Stimulated activated CD8-positive, alpha-beta memory T cell treated with anti-CD3 and anti-CD28 coated beads, Interleukin-4, amount 100 ng/mL, for 1 hour (primary cell): ENCODE data around the gene RFX3.

ENCODE experiments used
- DNase-seq, 2 donors: peaks; one replicate each; pipeline ENCODE4 v3.0.0-alpha.2; 2020; ENCODE audit warnings: low read depth in 2 of 2, low spot score in 1 of 2

RFX3 gene

DNA sequence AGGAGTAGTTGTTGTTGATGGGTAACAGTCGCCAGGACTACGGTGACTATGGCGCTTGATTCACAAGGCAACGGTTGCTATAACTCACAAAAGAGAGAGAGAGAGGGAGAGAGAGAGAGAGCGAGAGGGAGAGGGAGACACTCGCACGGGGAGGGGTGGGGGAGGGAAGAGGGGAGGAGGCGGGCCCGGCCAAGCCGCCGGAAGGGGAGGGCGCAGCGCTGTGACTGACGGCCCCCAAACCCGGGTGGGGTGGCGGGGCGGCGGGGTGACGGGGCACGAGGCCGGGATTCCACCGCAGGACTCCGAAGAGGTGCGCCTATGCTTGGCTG is at the start of gene RFX3:
TSS of gene RFX3 (minus strand) at position 166 of the 329 bp plus-strand sequence. CDS start 130,413 bp downstream, outside the sequence.
- peak; percentile 77 to 87 for DNase-seq

GRCh38 chr9:3571500-3571899 is 45.7 kb upstream of the RFX3 start:
- DNase-seq = no peak

- no peak for DNase-seq
Measured at GRCh38 chr9:3569529-3569928, 43.7 kb upstream of the RFX3 start.

GRCh38 chr9:3567988-3568387 is 42.2 kb upstream of the RFX3 start:
- no peak for DNase-seq

DNA sequence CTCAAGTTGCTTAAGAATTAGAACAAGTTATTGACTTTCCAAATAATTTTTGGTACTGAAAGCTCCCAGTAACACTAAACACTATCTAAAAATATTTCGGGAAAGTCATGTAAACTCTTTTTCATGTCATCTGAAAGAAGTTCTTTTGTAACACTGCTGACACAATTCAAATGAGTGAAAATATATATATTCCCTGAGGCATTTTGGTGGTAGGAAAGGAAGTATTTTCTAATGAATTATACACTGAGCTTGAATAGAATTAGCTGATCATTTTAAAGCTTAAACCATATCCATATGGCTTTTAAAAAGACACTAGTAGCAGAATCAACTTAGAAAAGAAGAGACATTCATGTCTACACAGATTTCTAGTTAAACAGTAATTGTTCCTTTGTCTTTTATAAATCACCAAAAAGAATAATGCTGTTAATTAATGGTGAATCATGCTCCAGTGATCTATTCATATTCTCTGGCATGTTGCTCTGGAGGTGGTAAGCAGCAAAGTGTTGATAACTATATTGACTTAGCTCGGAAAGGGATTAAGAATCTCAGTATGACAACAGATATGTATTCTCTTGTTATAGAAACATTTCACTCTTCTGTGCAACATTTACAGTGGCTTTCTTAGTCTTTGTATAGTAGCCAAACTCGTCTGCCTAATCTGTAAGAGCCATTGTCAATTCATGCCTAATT is 27.4 kb upstream of the RFX3 start:
- DNase-seq = no peak

DNA sequence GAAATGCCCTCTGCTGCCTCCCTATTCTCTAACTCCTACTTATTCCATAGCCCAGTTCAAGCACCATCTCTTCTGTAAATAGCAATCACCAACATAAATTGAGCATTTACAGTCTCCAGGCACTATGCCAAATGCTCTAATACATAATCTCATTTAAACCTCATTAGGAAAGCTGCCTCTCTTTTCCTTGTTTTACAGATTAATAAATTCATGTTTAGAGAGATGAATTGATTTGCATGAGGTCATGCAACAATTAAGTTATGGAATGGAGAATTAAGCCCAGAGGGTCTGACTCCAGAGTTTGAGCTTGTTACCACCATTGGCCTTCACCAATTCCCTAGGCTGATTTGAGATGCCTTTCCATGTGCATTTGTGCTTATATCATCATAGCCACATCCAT is 23.4 kb upstream of the RFX3 start:
- no peak for DNase-seq

- no peak for DNase-seq
Measured at GRCh38 chr9:3548648-3549047, 22.8 kb upstream of the RFX3 start.

DNA sequence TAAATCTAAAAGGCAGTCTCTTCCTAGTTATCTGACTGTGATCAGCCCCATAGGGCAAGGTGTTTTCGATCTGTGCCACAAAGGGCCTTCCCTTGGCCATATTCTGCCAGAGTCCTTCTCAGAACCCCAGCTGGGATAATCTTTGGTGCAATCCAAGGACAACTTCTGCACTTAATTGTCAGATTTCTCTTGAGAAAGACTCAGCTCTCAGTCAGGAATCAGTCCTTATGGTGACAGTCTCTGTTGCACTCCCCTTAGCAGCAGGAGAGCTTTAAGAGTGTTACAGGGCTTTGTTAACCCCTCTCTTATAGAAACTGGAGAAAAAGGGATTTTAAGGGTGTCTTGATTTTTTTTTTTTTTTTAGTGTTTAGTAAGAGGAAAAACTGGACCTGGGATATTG is 15.4 kb upstream of the RFX3 start:
- no peak for DNase-seq

DNA sequence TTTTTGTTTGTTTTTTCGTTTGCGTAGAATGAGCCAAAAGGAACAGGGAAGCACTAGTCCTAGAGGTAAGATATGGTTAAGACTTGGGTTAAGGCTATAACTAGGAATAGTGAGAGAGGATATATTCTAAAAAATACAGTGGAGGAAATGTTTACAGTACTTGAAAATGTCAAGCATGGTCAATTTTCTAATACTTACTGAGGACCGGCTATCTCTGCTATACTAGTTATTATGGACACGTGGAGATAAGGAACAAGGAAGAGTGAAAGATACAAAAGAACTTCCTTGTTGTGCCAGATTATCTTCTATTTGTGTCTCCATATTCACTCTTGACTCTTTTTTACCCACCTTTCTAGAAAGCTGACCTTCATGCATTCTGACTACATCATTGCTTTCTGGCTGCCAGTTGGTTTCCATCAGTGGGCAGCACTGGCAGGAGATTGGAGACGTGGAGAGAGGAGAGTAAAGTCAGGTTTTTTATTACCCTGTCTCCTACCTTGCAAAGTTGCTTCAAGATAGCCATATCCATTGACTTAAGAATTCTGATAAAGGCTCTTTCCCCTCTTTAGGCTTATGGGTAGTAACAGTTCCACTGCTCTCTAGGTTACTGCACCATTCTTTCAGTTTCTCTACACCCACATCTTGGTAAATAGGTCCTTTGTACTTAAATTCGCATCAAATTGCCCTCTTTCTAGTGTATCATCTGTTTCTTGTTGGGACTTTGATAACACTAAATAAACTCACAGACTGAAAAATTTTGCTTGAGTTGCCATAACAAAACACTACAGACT is 9.0 kb upstream of the RFX3 start:
- DNase-seq = no peak

DNA sequence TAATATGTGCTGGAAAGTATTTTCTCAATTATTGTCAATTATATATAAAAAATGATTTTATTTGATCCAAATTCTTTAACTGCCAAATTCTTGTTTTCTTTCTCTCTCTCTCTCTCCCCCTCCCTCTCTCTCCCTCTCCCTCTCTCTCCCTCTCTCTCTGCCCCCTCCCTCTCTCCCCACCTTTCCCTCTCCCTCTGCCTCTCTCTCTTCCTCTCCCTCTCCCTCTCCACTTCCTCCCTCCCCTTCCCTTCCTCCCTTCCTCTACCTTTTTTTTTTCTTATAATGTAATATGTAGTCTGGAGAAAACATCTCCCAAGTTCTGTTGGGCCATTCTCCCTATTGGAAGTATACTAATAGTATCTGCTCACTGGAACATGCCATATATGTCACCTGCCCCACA is 6.4 kb upstream of the RFX3 start:
- DNase-seq = no peak

DNA sequence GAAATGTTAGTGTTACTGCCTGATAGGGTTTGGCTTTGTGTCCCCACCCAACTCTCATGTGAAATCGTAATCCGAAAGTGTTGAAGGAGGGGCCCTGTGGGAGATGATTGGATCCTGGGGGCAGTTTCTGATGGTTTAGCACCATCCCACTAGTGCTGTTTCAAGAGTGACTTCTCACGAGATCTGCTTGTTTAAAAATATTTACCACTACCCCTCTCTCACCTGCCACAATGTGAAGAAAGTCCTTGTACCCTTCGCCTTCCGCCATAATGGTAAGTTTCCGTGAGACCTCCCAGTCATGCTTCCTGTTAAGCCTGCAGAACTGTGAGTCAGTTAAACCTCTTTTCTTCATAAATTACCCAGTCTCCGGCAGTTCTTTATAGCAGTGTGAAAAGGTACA is 2.6 kb upstream of the RFX3 start:
- peak in 1 of 2 donors; percentile 29 for DNase-seq

DNA sequence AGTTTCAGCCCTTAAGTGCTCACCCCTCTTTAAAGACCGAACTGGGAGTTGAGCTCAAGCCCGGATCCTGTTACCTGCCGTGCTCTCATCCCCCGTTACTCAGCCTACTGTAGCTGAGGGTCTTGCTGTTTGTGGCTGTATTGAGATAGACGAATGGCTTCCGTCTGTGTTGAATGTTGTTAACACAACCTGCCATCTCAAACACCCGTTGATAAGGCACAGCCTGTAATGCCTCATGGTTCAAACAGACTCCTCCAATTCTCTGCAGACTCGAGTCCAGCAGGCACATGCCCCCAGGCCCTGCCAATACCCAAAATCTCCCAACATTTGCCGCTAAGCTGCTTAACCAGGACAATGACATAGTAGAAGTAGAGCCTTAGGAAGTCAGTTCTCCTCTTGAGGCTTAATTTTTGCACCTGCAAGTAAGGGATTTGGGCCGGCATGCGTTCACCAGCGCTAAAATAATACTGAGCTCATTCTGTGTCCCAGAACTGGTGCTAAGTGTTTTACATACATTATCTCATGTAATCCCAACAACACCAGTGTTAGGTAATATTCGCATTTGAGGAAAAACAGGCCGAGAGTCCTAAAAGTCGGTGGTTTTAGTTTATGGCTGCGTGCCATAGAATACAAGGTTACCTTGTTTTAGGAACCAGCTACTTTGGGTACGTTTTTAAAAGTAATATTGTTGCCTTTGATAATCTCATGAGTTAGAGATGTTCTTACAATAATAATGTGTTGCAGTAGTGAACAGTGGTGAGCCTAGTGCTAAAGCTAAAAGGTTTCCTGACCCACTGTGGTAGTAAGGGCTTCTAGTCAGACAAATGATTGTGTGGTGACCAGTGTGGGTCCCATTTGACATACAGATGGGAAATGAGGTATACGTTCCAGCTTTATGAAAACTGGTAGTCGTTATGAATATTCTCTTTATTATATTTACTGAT is 1.5 kb upstream of the RFX3 start:
- DNase-seq = peak in 1 of 2 donors; percentile 30

DNA sequence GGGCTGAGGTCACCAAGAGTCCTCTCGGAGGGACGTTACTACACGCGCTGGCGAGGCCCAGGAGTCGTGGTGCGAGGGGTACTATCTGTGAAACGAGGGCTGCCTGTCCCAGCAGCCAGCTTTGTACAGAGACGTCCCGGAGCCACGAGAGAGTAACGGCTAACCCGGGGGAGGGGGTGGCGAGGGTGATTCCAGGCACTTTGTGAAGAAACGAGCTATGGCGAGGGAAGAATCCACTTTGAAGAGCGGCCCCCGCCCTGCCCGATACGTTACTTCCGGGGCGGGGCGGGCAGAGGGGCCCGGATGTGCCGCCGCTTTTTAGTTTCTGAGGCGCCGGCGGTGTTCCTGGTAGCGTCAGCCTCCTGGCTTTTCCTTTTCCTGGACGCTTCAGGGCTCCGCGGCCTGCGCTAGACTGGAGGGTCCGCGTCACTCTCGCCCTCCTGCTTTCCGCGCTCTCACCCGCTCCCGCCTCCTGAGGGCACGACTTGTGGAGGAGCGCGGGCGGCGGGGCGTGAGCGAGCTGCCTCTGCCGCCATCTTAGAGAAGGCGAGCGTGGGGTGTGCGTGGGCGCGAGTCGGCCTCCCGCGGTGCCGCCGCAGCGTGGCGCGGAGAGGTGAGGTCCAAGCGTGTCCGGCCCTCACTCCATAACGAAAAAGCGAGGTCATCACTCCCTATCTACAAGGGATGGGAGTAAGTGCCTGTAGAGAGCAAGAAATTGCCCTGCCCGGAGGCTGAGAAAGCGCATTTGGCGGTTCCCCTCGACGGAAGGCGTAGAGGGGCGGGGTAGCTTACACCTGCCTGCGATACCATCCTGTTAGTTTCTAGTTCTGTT is 580 bp upstream of the RFX3 start:
- DNase-seq = peak; percentile 76 to 78

GRCh38 chr9:3525096-3525835 is 535 bp downstream of the RFX3 start:
- no peak for DNase-seq

DNA sequence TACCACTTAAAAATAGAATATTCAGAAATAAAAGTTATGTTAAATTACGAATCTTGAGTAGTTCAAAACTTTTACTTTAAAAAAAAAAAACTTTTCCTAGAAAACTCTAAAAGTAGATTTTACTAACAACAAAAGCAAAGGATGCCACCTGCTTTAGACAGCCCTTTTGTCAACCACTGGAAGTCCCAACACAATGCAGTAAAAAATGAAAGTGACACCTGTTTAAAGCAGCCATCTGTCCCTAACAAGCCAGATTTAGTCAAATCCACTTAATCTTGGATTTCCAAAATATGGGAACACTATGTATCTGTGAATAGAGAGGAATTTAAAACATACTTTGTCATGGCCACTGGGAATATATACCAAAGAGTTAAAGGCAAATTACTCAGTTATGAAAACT is 3.8 kb downstream of the RFX3 start:
- no peak for DNase-seq

GRCh38 chr9:3520564-3520963 is 5.2 kb downstream of the RFX3 start:
- no peak for DNase-seq

DNA sequence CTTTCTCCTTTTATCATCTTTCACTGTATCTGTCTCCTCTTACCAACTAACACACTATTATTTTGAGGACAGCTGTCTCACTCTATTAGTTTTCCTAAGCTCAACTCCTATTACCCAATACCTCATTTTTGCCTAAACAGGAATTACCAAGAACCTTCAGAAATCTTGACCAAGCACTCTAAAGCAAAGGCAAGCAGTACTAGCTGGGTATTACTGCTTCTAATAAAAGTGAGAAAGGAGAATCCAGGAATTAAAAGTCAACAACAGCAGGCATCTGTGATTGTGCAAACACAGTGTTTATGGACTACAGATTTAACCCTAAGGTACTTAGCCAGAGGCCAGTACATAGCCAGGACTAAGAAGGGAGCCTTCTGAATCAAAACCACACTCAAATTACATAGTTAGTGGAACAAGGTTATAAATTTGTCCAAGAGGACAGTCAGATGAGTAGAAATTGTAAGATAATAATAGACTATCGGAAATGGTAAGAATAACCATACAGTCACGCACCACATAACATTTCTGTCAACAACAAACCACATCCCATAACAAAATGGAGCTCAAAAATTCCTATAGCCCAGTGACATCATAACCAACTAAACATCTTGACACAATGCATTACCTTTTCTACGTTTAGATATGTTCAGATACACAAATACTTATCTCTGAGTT is 8.3 kb downstream of the RFX3 start:
- DNase-seq = no peak

GRCh38 chr9:3516667-3517330 is 9.0 kb downstream of the RFX3 start:
- no peak for DNase-seq

DNA sequence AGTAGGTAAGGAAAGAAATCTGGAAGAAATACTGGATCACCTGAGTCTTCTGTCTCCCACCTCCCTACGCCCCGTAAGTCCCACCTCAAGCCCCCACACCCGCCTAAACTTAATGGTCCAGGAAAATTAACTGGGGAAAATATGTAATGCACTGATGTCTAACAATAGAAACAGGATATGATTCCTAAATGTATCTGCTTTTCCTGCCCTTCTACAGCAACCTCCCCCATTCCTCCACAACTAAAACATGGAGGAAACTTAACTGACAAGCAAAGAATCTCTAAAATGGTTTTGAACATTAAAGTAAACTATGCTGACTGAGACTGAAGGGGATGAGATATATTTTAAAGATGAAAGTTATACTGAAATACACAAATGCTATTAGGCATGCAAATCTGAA is 10.4 kb downstream of the RFX3 start:
- no peak for DNase-seq
